ENCODE data around the gene SRC.
A peak's percentile ranks its signal among the peaks of the same experiment; 100 is the strongest.

DNA sequence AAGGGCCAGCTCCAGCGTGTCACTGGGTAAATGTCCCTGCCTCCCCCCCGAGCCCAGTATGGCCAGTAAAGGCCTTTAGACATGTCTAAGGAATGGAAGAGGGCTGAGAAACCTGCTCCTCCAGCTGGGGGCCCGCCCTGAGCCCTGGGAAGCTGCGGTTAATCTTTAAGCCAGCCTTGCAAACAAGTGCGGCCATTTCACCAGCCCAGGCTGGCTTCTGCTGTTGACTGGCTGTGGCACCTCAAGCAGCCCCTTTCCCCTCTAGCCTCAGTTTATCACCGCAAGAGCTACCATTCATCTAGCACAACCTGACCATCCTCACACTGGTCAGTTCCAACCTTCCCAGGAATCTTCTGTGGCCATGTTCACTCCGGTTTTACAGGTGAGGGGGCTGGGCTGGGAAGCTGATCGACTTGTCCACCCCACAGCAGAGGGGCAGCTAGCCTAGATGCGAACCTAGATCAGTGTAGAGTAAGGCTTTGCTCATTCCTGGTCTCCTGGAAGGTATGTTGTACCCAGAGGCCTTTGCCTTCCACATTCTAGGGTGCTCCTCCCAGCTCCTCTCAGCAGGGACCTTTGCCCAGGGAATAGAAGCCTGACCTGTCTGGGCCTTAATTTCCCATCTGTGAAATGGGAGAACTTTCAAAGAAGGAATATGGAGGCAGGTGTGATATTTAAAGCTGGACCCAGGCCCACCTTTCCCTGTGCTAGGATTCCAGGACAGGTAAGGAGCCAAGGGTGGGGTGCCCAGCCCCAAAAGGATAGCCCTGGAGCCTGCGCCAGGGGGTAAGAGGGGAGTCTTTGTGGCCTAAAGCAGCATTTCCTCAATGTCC lies 1.2 kb upstream of the SRC start:
- TF ChIP-seq TCF7L2 (IDR thresholded peaks at IDR 0.05; ENCODE audit: borderline replicate concordance, extremely low read depth, insufficient read depth, insufficient read length) (no peak), POLR2AphosphoS5 (IDR thresholded peaks at IDR 0.05; ENCODE audit: low read depth, low read length) (peak; percentile 20; the same call in 1 of the 2 replicates), MAX (IDR thresholded peaks at IDR 0.05) (no peak), ELF1 (IDR thresholded peaks at IDR 0.05; ENCODE audit: borderline replicate concordance, low read depth) (no peak)
- TF ChIP-seq, protein P1, sequence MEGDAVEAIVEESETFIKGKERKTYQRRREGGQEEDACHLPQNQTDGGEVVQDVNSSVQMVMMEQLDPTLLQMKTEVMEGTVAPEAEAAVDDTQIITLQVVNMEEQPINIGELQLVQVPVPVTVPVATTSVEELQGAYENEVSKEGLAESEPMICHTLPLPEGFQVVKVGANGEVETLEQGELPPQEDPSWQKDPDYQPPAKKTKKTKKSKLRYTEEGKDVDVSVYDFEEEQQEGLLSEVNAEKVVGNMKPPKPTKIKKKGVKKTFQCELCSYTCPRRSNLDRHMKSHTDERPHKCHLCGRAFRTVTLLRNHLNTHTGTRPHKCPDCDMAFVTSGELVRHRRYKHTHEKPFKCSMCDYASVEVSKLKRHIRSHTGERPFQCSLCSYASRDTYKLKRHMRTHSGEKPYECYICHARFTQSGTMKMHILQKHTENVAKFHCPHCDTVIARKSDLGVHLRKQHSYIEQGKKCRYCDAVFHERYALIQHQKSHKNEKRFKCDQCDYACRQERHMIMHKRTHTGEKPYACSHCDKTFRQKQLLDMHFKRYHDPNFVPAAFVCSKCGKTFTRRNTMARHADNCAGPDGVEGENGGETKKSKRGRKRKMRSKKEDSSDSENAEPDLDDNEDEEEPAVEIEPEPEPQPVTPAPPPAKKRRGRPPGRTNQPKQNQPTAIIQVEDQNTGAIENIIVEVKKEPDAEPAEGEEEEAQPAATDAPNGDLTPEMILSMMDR (IDR thresholded peaks at IDR 0.05 in 2 of 3, conservative IDR thresholded peaks at IDR 0.05 in 1 of 3; ENCODE audit: borderline replicate concordance in 1 of 3, insufficient read depth in 1 of 3, low read depth in 2 of 3, low read length in 2 of 3): no peak

Measured in HCT116 (cell line).